ENCODE measurements around the gene MAP3K3. TPM values are rescaled to one million over a fixed set of nuclear protein-coding genes. Genes with fewer than 3 reads are reported as not detected.

The MAP3K3 gene
- total and polyA plus RNA-seq, 9 of the 15 experiments (the other 6 are each of a cell fraction or from before 2014, with no cell fraction given): 0.69 to 16.5 (median 12.1) TPM

DNA sequence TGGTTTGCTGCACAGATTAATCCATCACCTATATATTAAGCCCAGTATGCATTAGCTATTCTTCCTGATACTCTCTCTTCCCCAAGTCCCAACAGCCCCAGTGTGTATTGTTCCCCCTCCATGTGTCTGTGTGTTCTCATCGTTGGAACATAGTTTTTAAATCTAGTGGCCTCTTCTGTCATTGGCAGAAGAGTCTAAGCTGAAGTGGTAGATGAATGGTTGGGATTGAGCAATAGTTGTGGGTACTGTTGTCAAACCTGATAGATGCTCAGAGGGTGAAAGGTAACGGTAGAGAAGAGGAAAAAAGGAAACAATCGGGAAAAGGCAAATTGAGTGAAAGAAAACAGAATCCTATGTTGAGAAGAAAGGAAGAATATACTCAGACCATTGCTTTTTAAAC, 29.9 kb downstream of the MAP3K3 start:
- POLR2A ChIA-PET: no interaction called here
- Histone ChIP-seq H3K27me3 (ENCODE audit: control insufficient read depth in 2 of 2, insufficient read depth in 2 of 2, low read length in 2 of 2) (no peaks in the 10 kb centered on the region), H2AFZ (ENCODE audit: low read depth, low read length) (no peak overlapping the region), H3K9me1 (ENCODE audit: control insufficient read depth, insufficient read depth, low read length) (no peaks in the 10 kb centered on the region), H4K20me1 (replicated peaks; ENCODE audit: control insufficient read depth, insufficient read depth, low read length) (no peaks in the 10 kb centered on the region), H3K4me2 (ENCODE audit: insufficient read depth, low read length) (no peak overlapping the region), H3K9ac (ENCODE audit: insufficient read depth in 1 of 2, low read depth in 2 of 2, low read length in 2 of 2) (no peak overlapping the region), H3K27ac (ENCODE audit: extremely low read depth, low read depth, low read length) (no peak overlapping the region), H3K79me2 (ENCODE audit: control insufficient read depth, insufficient read depth, low read length) (no peaks in the 10 kb centered on the region), H3K9me3 (replicated peaks; ENCODE audit: control insufficient read depth, insufficient read depth, low read depth, low read length) (no peaks in the 10 kb centered on the region), H3K4me3 (no peak overlapping the region), H3K4me1 (replicated peaks in 1 of 2; ENCODE audit: control insufficient read depth in 2 of 2, insufficient read depth in 2 of 2, low read length in 2 of 2) (no peaks in the 10 kb centered on the region), H3K36me3 (ENCODE audit: control insufficient read depth, insufficient read depth, low read length) (peaks cover 18% of the 10 kb centered on the region; the same call in 2 of the 3 replicates)
- intact Hi-C loops (cut with micrococcal nuclease) (no loop called here), in situ Hi-C loops (cut with MboI) (no loop called here)
- TF ChIP-seq CEBPB (tag; IDR thresholded peaks at IDR 0.05) (peak; percentile 58; the same call in 1 of the 2 replicates), GTF2F1 (IDR thresholded peaks at IDR 0.05; ENCODE audit: low read depth, low read length) (no peak), MNT (conservative IDR thresholded peaks at IDR 0.05) (no peak), ZC3H11A (IDR thresholded peaks at IDR 0.05; ENCODE audit: low read depth, low read length) (no peak), KAT8 (IDR thresholded peaks at IDR 0.05; ENCODE audit: low read depth) (no peak), CEBPG (CRISPR knock-in tag; IDR thresholded peaks at IDR 0.05) (no peak), CEBPG (tag; conservative IDR thresholded peaks at IDR 0.05 in 1 of 2, IDR thresholded peaks at IDR 0.05 in 1 of 2) (peak in 1 of 2 experiments; percentile 31; a peak in 1 of 4 replicates), SNRNP70 (optimal IDR thresholded peaks at IDR 0.05; ENCODE audit: low read depth, low read length) (no peak), ZNF57 (CRISPR knock-in tag; IDR thresholded peaks at IDR 0.05) (no peak), MLLT1 (IDR thresholded peaks at IDR 0.05) (no peak), KLF16 (IDR thresholded peaks at IDR 0.05) (no peak), SREBF2 (CRISPR knock-in tag; IDR thresholded peaks at IDR 0.05) (no peak), TRIM24 (IDR thresholded peaks at IDR 0.05) (no peak), ZNF668 (CRISPR knock-in tag; IDR thresholded peaks at IDR 0.05) (no peak), NFE2 (IDR thresholded peaks at IDR 0.05; ENCODE audit: low read depth) (no peak), ARID3B (CRISPR knock-in tag; IDR thresholded peaks at IDR 0.05; ENCODE audit: borderline replicate concordance) (no peak), ZNF354B (CRISPR knock-in tag; IDR thresholded peaks at IDR 0.05) (no peak)
- CTCF ChIA-PET (ENCODE audit: low intra/inter-chr PET ratio): no interaction called here
- no peak for DNase-seq (ENCODE audit: extremely low read depth in 1 of 4, low spot score in 3 of 4)
- no TSS peak for BruUV-seq (replicated peaks)
- 39% methylated on average over 3 of the region's 3 CpGs for WGBS (ENCODE audit: insufficient coverage, low coverage, missing lambda C conversion rate)
- ATAC-seq: no peak
- FAIRE-seq: no peak
